ENCODE data around the gene AMBRA1. TPM values are rescaled to one million over a fixed set of nuclear protein-coding genes. Genes with fewer than 3 reads are reported as not detected.

The AMBRA1 gene
- total RNA-seq, 2 donors from 2014 or later, result 35.2 to 42.2 TPM

GRCh38 chr11:46387919-46388618 is 205.8 kb downstream of the AMBRA1 start:
- Histone ChIP-seq H3K27ac (no peak overlapping the region), H3K4me3 (no peak overlapping the region), H3K36me3 (no peaks in the 10 kb centered on the region), H3K9me3 (no peaks in the 10 kb centered on the region), H3K4me1 (ENCODE audit: control insufficient read depth in 1 of 2, low read depth in 2 of 2) (peaks cover 15 to 25% of the 10 kb centered on the region in 2 donors), H3K27me3 (replicated peaks; ENCODE audit: insufficient read depth) (peaks cover 14% of the 10 kb centered on the region)
- no peak for ATAC-seq (ENCODE audit: insufficient number of reproducible peaks, low FRiP score, low read depth)
- DNase-seq (ENCODE audit: low spot score), result no peak
- TF ChIP-seq, protein P1, sequence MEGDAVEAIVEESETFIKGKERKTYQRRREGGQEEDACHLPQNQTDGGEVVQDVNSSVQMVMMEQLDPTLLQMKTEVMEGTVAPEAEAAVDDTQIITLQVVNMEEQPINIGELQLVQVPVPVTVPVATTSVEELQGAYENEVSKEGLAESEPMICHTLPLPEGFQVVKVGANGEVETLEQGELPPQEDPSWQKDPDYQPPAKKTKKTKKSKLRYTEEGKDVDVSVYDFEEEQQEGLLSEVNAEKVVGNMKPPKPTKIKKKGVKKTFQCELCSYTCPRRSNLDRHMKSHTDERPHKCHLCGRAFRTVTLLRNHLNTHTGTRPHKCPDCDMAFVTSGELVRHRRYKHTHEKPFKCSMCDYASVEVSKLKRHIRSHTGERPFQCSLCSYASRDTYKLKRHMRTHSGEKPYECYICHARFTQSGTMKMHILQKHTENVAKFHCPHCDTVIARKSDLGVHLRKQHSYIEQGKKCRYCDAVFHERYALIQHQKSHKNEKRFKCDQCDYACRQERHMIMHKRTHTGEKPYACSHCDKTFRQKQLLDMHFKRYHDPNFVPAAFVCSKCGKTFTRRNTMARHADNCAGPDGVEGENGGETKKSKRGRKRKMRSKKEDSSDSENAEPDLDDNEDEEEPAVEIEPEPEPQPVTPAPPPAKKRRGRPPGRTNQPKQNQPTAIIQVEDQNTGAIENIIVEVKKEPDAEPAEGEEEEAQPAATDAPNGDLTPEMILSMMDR (IDR thresholded peaks at IDR 0.05), result no peak

DNA sequence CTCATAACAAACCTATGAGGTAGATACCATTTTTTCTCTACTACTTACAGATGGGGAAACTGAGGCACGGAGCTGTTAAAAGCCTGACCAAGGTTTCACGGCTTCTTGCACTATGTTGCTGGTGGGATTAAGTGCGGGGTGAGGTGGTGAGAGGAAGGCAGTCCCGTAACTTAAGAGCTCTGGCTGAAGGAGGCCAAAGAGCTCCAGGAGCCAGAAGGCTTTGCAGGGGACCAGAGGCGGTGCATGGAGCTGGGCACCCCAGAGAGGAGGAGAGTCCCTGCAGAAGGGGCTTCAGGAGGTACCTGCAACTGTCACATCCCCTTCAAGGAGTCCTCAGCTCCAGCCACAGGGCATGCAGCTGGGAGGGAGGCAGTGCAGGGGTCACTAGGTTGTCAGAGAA is 206.4 kb downstream of the AMBRA1 start:
- H3K27me3 ChIP-seq (replicated peaks; ENCODE audit: insufficient read depth), result peaks cover 14% of the 10 kb centered on the region

DNA sequence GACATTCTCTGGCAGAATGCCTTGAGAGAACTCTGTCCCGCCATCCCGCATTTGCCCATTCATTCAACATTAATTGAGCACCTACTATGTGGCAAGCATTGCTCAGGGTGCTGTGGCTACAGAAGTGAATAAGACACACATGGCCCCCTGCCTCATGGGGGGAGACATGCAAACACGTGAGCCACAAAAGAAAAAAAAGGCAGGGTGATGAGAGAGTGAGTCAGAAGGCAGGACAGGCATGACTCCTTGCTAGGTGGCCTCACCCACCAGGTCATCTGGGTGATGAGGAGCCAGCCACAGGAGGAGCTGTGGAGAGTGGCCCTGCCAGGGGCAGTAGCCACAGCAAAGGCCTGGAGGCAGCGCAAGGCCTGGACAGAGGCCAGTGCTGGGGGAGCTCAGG is 207.1 kb downstream of the AMBRA1 start:
- ATAC-seq (ENCODE audit: insufficient number of reproducible peaks, low FRiP score, low read depth), result no peak
- peaks cover 14% of the 10 kb centered on the region for H3K27me3 ChIP-seq (replicated peaks; ENCODE audit: insufficient read depth)

More for the DNA sequence above, 206.4 kb downstream of the AMBRA1 start:
- Histone ChIP-seq H3K9me3 (no peaks in the 10 kb centered on the region), H3K4me3 (no peak overlapping the region), H3K27ac (no peak overlapping the region), H3K4me1 (ENCODE audit: control insufficient read depth in 1 of 2, low read depth in 2 of 2) (peaks cover 13 to 27% of the 10 kb centered on the region in 2 donors), H3K36me3 (no peaks in the 10 kb centered on the region)
- DNase-seq (ENCODE audit: low spot score), result no peak
- TF ChIP-seq, protein P1 (IDR thresholded peaks at IDR 0.05), result no peak
- no peak for ATAC-seq (ENCODE audit: insufficient number of reproducible peaks, low FRiP score, low read depth)

DNA sequence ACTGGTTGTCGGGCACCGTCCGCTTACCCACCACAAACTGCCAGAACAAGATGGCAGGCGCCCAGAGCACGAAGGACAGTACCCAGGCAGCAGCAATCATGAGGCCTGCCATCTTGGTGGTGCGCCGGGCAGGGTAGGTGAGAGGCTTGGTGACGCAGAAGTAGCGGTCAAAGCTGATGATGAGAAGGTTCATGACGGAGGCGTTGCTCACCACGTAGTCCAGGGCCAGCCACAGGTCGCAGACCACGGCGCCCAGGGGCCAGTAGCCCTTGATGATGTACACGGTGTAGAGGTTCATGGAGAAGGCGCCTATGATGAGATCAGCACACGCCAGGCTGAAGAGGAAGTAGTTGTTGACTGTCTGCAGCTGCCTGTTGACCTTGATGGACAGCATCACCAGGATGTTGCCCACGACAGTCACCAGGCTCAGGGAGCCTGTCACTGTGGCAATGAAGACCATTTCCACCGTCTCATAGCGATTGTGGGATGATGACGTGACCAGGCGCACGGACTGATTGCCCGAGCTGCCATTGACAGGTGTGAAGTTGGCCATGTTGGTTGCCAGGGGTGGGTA is 207.7 kb downstream of the AMBRA1 start:
- Histone ChIP-seq H3K9me3 (no peaks in the 10 kb centered on the region), H3K27me3 (replicated peaks; ENCODE audit: insufficient read depth) (peaks cover 14% of the 10 kb centered on the region), H3K27ac (no peak overlapping the region), H3K36me3 (no peaks in the 10 kb centered on the region), H3K4me3 (no peak overlapping the region), H3K4me1 (ENCODE audit: control insufficient read depth in 1 of 2, low read depth in 2 of 2) (peaks cover 14 to 23% of the 10 kb centered on the region in 2 donors)
- TF ChIP-seq, protein P1 (IDR thresholded peaks at IDR 0.05), result no peak
- no peak for DNase-seq (ENCODE audit: low spot score)
- ATAC-seq (ENCODE audit: insufficient number of reproducible peaks, low FRiP score, low read depth), result no peak

More for the DNA sequence above, 207.1 kb downstream of the AMBRA1 start:
- H3K27ac ChIP-seq, result no peak overlapping the region
- H3K4me3 ChIP-seq, result no peak overlapping the region
- H3K4me1 ChIP-seq (ENCODE audit: control insufficient read depth in 1 of 2, low read depth in 2 of 2), result peaks cover 14 to 27% of the 10 kb centered on the region in 2 donors
- no peaks in the 10 kb centered on the region for H3K9me3 ChIP-seq
- no peaks in the 10 kb centered on the region for H3K36me3 ChIP-seq
- TF ChIP-seq, protein P1 (IDR thresholded peaks at IDR 0.05), result no peak
- DNase-seq (ENCODE audit: low spot score), result no peak

GRCh38 chr11:46385169-46386004 is 208.4 kb downstream of the AMBRA1 start:
- Histone ChIP-seq H3K4me1 (ENCODE audit: control insufficient read depth in 1 of 2, low read depth in 2 of 2) (peaks cover 14 to 22% of the 10 kb centered on the region in 2 donors), H3K36me3 (no peaks in the 10 kb centered on the region), H3K9me3 (no peaks in the 10 kb centered on the region), H3K4me3 (no peak overlapping the region), H3K27ac (no peak overlapping the region), H3K27me3 (replicated peaks; ENCODE audit: insufficient read depth) (peaks cover 7% of the 10 kb centered on the region)
- no peak for DNase-seq (ENCODE audit: low spot score)
- ATAC-seq (ENCODE audit: insufficient number of reproducible peaks, low FRiP score, low read depth), result no peak
- TF ChIP-seq, protein P1 (IDR thresholded peaks at IDR 0.05), result no peak
